ENCODE data around the gene MRPL52.

- TF ChIP-seq CTCF (IDR thresholded peaks at IDR 0.05 in 4 of 5, conservative IDR thresholded peaks at IDR 0.05 in 1 of 5) (peak; percentile 83 to 95 (median 91)), POLR2A (IDR thresholded peaks at IDR 0.05) (peak in 1 of 2 donors; percentile 34)
Measured at GRCh38 chr14:22872033-22872832, 42.5 kb downstream of the MRPL52 start.
